CD4-positive, alpha-beta memory T cell (primary cell): ENCODE data around the gene ITLN1. TPM values are rescaled to one million over a fixed set of nuclear protein-coding genes. Genes with fewer than 3 reads are reported as not detected.

ENCODE experiments used
- CTCF ChIA-PET: fragments of 350-600 bp; sonication (Branson Sonifier 250); formaldehyde crosslinking; loops from one replicate; lab custom pipeline; 2021; ENCODE audit warnings: inconsistent platforms; ENCODE audit not compliant: partially characterized antibody; lab: Charles Lee
- POLR2A ChIA-PET: fragments of 350-600 bp; sonication (Branson Sonifier 250); formaldehyde crosslinking; loops from one replicate; lab custom pipeline; 2021; ENCODE audit not compliant: partially characterized antibody; lab: Charles Lee
- DNase-seq, 5 donors: peaks; one replicate each; pipeline versions ENCODE4 v3.0.0 to v3.0.0-alpha.2; 2020 to 2022; ENCODE audit warnings: mixed read lengths in 1 of 5
- H3K27ac ChIP-seq: one replicate; pipeline ENCODE4 v1.7.0; 2013; ENCODE audit warnings: low read depth, low read length
- H3K27me3 ChIP-seq: 2 replicates; pipeline ENCODE4 v1.7.0; 2013; ENCODE audit warnings: mild to moderate bottlenecking, low read length, moderate library complexity; ENCODE audit not compliant: insufficient read depth
- H3K36me3 ChIP-seq: 2 replicates; pipeline ENCODE4 v1.7.0; 2013; ENCODE audit warnings: mild to moderate bottlenecking, low read length, moderate library complexity; ENCODE audit not compliant: insufficient read depth
- H3K4me1 ChIP-seq: 2 replicates; pipeline ENCODE4 v1.7.0; 2013; ENCODE audit warnings: mild to moderate bottlenecking, low read length, moderate library complexity; ENCODE audit not compliant: insufficient read depth
- H3K4me3 ChIP-seq, 2 donors: one replicate each; pipeline ENCODE4 v1.7.0; 2013; ENCODE audit warnings: low read length in 2 of 2, mild to moderate bottlenecking in 1 of 2
- H3K9me3 ChIP-seq, 2 donors: one replicate each; pipeline ENCODE4 v1.7.0; 2013; ENCODE audit warnings: low read length in 2 of 2, control low read depth in 1 of 2; ENCODE audit not compliant: control insufficient read depth in 1 of 2
- H3K27ac Mint-ChIP-seq, 7 donors: one replicate each; pipeline ENCODE4 v1.8.0; 2020 to 2021; ENCODE audit warnings: mixed read lengths in 7 of 7, mild to moderate bottlenecking in 6 of 7, inconsistent platforms in 3 of 7, moderate library complexity in 3 of 7
- H3K27me3 Mint-ChIP-seq, 2 donors: one replicate each; pipeline ENCODE4 v1.8.0; 2020 to 2021; ENCODE audit warnings: mixed read lengths in 2 of 2
- H3K36me3 Mint-ChIP-seq, 2 donors: one replicate each; pipeline ENCODE4 v1.8.0; 2020 to 2021; ENCODE audit warnings: mixed read lengths in 2 of 2, inconsistent platforms in 1 of 2, mild to moderate bottlenecking in 1 of 2
- H3K4me1 Mint-ChIP-seq, 4 donors: one replicate each; pipeline ENCODE4 v1.8.0; 2020 to 2021; ENCODE audit warnings: mixed read lengths in 4 of 4, mild to moderate bottlenecking in 1 of 4
- H3K4me3 Mint-ChIP-seq, 8 donors: one replicate each; pipeline ENCODE4 v1.8.0; 2020 to 2021; ENCODE audit warnings: mixed read lengths in 8 of 8, mild to moderate bottlenecking in 7 of 8, moderate library complexity in 6 of 8, inconsistent platforms in 3 of 8
- H3K9me3 Mint-ChIP-seq, 8 donors: one replicate each; pipeline ENCODE4 v1.8.0; 2020 to 2021; ENCODE audit warnings: mixed read lengths in 8 of 8, mild to moderate bottlenecking in 5 of 8, inconsistent platforms in 3 of 8, moderate library complexity in 1 of 8
- intact Hi-C: fragments of 100-400 bp; cut with micrococcal nuclease; formaldehyde crosslinking; loops from one replicate; pipeline ENCODE4 v1.15.1; 2023
- polyA plus RNA-seq, 2 donors: library from polyadenylated mRNA; unstranded; fragments of 300-500 nt; fragmentation: Illumina TruSeq; gene quantifications; one replicate each; pipeline ENCODE4 v1.2.3, GENCODE V29; 2021
- total RNA-seq, 2 experiments: library from RNA; stranded (reverse); gene quantifications; one replicate each; pipeline ENCODE4 v1.2.3, GENCODE V29; 2021

Gene ITLN1
- total and polyA plus RNA-seq, 4 experiments from 2014 or later, result not detected

- Histone ChIP-seq H3K27me3 (no peaks in the 10 kb centered on the region), H3K9me3 (no peaks in the 10 kb centered on the region), H3K4me1 (peaks cover 6% of the 10 kb centered on the region), H3K4me3 (no peak overlapping the region), H3K36me3 (peaks cover 18% of the 10 kb centered on the region), H3K27ac (no peak overlapping the region)
- no peaks in the 10 kb centered on the region for H3K27me3 Mint-ChIP-seq
- ChIA-PET CTCF (interaction anchor here (0.8 to 6.7 kb wide), 23 partner anchors 11 to 212 kb away, joined by 3 to 138 read pairs (median 5); partner anchors contain the start of genes ITLN2, LY9 and SLAMF7), POLR2A (interaction anchor here (0.7 to 4.8 kb wide), 10 partner anchors 28 to 117 kb away, joined by 3 to 33 read pairs (median 4); partner anchors contain the start of gene LY9)
- H3K36me3 Mint-ChIP-seq, result peaks cover 21 to 43% of the 10 kb centered on the region in 2 donors
- H3K27ac Mint-ChIP-seq, result peak overlapping the region in 6 of 7 donors; percentile 74 to 86 (median 82)
- intact Hi-C loops, result loop anchor here (1.0 to 2.0 kb wide), 5 partner anchors 34 to 149 kb away; partner anchors contain the start of gene LY9
- H3K4me3 Mint-ChIP-seq, result no peak overlapping the region
- DNase-seq, result peak; percentile 62 to 75 (median 70)
- H3K4me1 Mint-ChIP-seq, result peaks cover 13 to 35% (median 24%) of the 10 kb centered on the region in 4 donors
- no peaks in the 10 kb centered on the region for H3K9me3 Mint-ChIP-seq
Observed at GRCh38 chr1:160830321-160831153, 54.4 kb downstream of the ITLN1 start.

DNA sequence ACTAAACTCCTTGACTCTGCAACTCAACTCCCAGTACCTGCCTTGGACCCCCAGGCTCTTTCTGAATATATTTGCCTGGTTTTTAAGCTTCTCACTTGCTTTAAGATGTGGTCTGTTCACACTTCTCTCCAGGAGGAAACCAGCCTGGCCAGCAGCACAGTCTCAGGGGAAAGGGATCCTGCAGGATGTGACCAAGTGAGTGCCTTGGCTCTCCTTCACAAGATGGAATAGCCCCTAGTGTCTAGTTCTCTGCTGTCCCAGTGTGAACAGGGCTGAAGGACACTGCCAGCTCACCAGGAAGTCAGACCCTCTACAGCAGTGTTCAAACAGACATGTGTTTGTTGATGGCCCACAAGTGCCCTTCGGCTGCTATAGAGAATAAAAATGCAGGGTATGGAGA is 55.2 kb downstream of the ITLN1 start:
- Histone ChIP-seq H3K27ac (no peak overlapping the region), H3K4me1 (no peaks in the 10 kb centered on the region), H3K4me3 (no peak overlapping the region), H3K9me3 (no peaks in the 10 kb centered on the region), H3K36me3 (peaks cover 18% of the 10 kb centered on the region), H3K27me3 (no peaks in the 10 kb centered on the region)
- H3K4me1 Mint-ChIP-seq, result peaks cover 10 to 27% (median 18%) of the 10 kb centered on the region in 4 donors
- H3K4me3 Mint-ChIP-seq, result no peak overlapping the region
- ChIA-PET POLR2A (interaction anchor here (0.7 to 4.8 kb wide), 5 partner anchors 28 to 123 kb away, joined by 3 to 33 read pairs (median 3); partner anchors contain the start of gene LY9), CTCF (interaction anchor here (0.6 to 6.7 kb wide), 15 partner anchors 13 to 148 kb away, joined by 3 to 138 read pairs (median 12); partner anchors contain the start of genes ITLN2, LY9 and SLAMF7)
- intact Hi-C loops, result loop anchor here (1.0 to 2.0 kb wide), 5 partner anchors 33 to 148 kb away; partner anchors contain the start of gene LY9
- H3K27me3 Mint-ChIP-seq, result no peaks in the 10 kb centered on the region
- no peaks in the 10 kb centered on the region for H3K9me3 Mint-ChIP-seq
- H3K27ac Mint-ChIP-seq, result peak overlapping the region in 5 of 7 donors; percentile 52 to 87 (median 63)
- no peak for DNase-seq
- H3K36me3 Mint-ChIP-seq, result peaks cover 21 to 43% of the 10 kb centered on the region in 2 donors

DNA sequence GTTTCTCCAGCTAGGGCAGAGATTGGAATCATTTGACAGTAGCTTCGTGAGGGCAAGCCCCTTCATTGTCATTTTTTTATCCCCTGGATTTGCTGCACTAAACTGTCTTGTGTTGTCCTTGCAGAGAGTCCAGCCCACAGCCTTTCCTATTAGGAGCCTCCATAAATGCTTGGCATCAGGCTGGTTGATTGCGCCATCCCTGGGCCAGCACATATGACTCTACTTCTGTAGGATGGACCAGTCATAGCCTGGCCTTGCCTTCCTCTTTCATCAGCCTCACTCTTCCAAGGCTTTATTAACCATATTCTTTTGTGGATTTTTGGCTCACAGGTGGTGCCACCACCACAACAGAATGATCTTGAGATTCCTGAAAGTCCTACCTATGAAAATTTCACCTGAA is 57.6 kb downstream of the ITLN1 start:
- H3K27ac Mint-ChIP-seq, result peak overlapping the region in 4 of 7 donors; percentile 50 to 77 (median 61)
- Histone ChIP-seq H3K27ac (no peak overlapping the region), H3K36me3 (peaks cover 37% of the 10 kb centered on the region), H3K4me1 (no peaks in the 10 kb centered on the region), H3K4me3 (no peak overlapping the region), H3K27me3 (no peaks in the 10 kb centered on the region), H3K9me3 (no peaks in the 10 kb centered on the region)
- H3K4me1 Mint-ChIP-seq, result peaks cover 4 to 11% (median 8%) of the 10 kb centered on the region in 4 donors
- H3K36me3 Mint-ChIP-seq, result peaks cover 36 to 65% of the 10 kb centered on the region in 2 donors
- POLR2A ChIA-PET, result interaction anchor here (4.8 kb wide), 1 partner anchor 30 kb away, joined by 33 read pairs; the partner anchor contains the start of gene LY9
- CTCF ChIA-PET, result interaction anchor here (0.9 to 6.7 kb wide), 8 partner anchors 10 to 124 kb away, joined by 3 to 66 read pairs (median 6); partner anchors contain the start of gene LY9
- no peak overlapping the region for H3K4me3 Mint-ChIP-seq
- DNase-seq, result no peak
- no peaks in the 10 kb centered on the region for H3K27me3 Mint-ChIP-seq
- H3K9me3 Mint-ChIP-seq, result no peaks in the 10 kb centered on the region
- intact Hi-C loops, result no loop called here

- Histone ChIP-seq H3K4me3 (no peak overlapping the region), H3K4me1 (no peaks in the 10 kb centered on the region), H3K9me3 (no peaks in the 10 kb centered on the region), H3K27ac (no peak overlapping the region), H3K27me3 (no peaks in the 10 kb centered on the region), H3K36me3 (peaks cover 42% of the 10 kb centered on the region)
- H3K27ac Mint-ChIP-seq, result peak overlapping the region in 6 of 7 donors; percentile 50 to 82 (median 61)
- intact Hi-C loops, result no loop called here
- DNase-seq, result no peak
- no peaks in the 10 kb centered on the region for H3K27me3 Mint-ChIP-seq
- H3K4me1 Mint-ChIP-seq, result peaks cover 4 to 11% (median 9%) of the 10 kb centered on the region in 4 donors
- no peaks in the 10 kb centered on the region for H3K9me3 Mint-ChIP-seq
- ChIA-PET POLR2A (interaction anchor here (1.2 to 4.8 kb wide), 2 partner anchors 11 to 29 kb away, joined by 3 to 33 read pairs; partner anchors contain the start of gene LY9), CTCF (interaction anchor here (0.6 to 6.7 kb wide), 8 partner anchors 10 to 316 kb away, joined by 3 to 48 read pairs (median 4); no protein-coding TSS in a partner anchor)
- H3K36me3 Mint-ChIP-seq, result peaks cover 45 to 74% of the 10 kb centered on the region in 2 donors
- no peak overlapping the region for H3K4me3 Mint-ChIP-seq
Observed at GRCh38 chr1:160826546-160826945, 58.4 kb downstream of the ITLN1 start.

Other genes starting within 250 kb of the ITLN1 start
- gene SLAMF1, start 238.1 kb downstream of the ITLN1 start, total RNA-seq, result 10 to 100 TPM; 59.8 to 59.9 TPM
- gene SLAMF1, start 238.1 kb downstream of the ITLN1 start, polyA plus RNA-seq, result 10 to 100 TPM; 21.4 to 62.5 TPM
- gene CD48, start 173.4 kb downstream of the ITLN1 start, total RNA-seq, result 100 to 1,000 TPM; 301 to 329 TPM
- 100 to 1,000 TPM; 228 to 246 TPM for gene CD48, start 173.4 kb downstream of the ITLN1 start, polyA plus RNA-seq
- 1 to 10 TPM; 8.1 to 8.2 TPM for gene SLAMF7, start 145.9 kb downstream of the ITLN1 start, total RNA-seq
- gene SLAMF7, start 145.9 kb downstream of the ITLN1 start, polyA plus RNA-seq, result 1 to 10 TPM; 2.8 TPM
- 100 to 1,000 TPM; 131 to 136 TPM for gene LY9, start 89.0 kb downstream of the ITLN1 start, total RNA-seq
- gene LY9, start 89.0 kb downstream of the ITLN1 start, polyA plus RNA-seq, result 100 to 1,000 TPM; 163 to 211 TPM
- not detected for gene CD244, start 22.3 kb downstream of the ITLN1 start, total RNA-seq
- gene CD244, start 22.3 kb downstream of the ITLN1 start, polyA plus RNA-seq, result under 1 TPM; 0.93 to 0.95 TPM
- gene ITLN2, start 69.6 kb upstream of the ITLN1 start, total RNA-seq, result not detected
- not detected for gene ITLN2, start 69.6 kb upstream of the ITLN1 start, polyA plus RNA-seq
- gene F11R, start 136.0 kb upstream of the ITLN1 start, total RNA-seq, result 10 to 100 TPM; 19.3 to 27.1 TPM
- 10 to 100 TPM; 15.9 to 33.2 TPM for gene F11R, start 136.0 kb upstream of the ITLN1 start, polyA plus RNA-seq
- gene TSTD1, start 153.8 kb upstream of the ITLN1 start, total RNA-seq, result 10 to 100 TPM; 92.0 to 93.1 TPM
- 100 to 1,000 TPM; 264 to 411 TPM for gene TSTD1, start 153.8 kb upstream of the ITLN1 start, polyA plus RNA-seq
- gene USF1, start 160.8 kb upstream of the ITLN1 start, total RNA-seq, result 100 to 1,000 TPM; 101 to 102 TPM
- gene USF1, start 160.8 kb upstream of the ITLN1 start, polyA plus RNA-seq, result 1 to 10 TPM; 1.4 to 5.9 TPM
- 100 to 1,000 TPM; 222 to 226 TPM for gene ARHGAP30, start 184.7 kb upstream of the ITLN1 start, total RNA-seq
- gene ARHGAP30, start 184.7 kb upstream of the ITLN1 start, polyA plus RNA-seq, result 100 to 1,000 TPM in 1 of 2 donors, 10 to 100 TPM in 1; 63.4 to 213 TPM
- gene NECTIN4, start 204.4 kb upstream of the ITLN1 start, total RNA-seq, result not detected
- not detected for gene NECTIN4, start 204.4 kb upstream of the ITLN1 start, polyA plus RNA-seq
- gene KLHDC9, start 213.2 kb upstream of the ITLN1 start, total RNA-seq, result under 1 TPM; 0.52 to 0.53 TPM
- gene KLHDC9, start 213.2 kb upstream of the ITLN1 start, polyA plus RNA-seq, result 1 to 10 TPM in 1 of 2 donors, under 1 TPM in 1; 0.68 to 2.4 TPM
- gene PFDN2, start 232.9 kb upstream of the ITLN1 start, total RNA-seq, result 10 to 100 TPM; 40.8 to 41.0 TPM
- 10 to 100 TPM; 70.9 to 89.1 TPM for gene PFDN2, start 232.9 kb upstream of the ITLN1 start, polyA plus RNA-seq
- gene NIT1, start 232.9 kb upstream of the ITLN1 start, total RNA-seq, result 10 to 100 TPM; 49.0 to 50.5 TPM
- 10 to 100 TPM; 17.5 to 21.4 TPM for gene NIT1, start 232.9 kb upstream of the ITLN1 start, polyA plus RNA-seq
- 10 to 100 TPM; 39.1 to 41.4 TPM for gene DEDD, start 247.5 kb upstream of the ITLN1 start, total RNA-seq
- gene DEDD, start 247.5 kb upstream of the ITLN1 start, polyA plus RNA-seq, result 10 to 100 TPM; 40.7 to 42.0 TPM